ENCODE results near the gene ZNF501. TPM values are rescaled to one million over a fixed set of nuclear protein-coding genes. Genes with fewer than 3 reads are reported as not detected.

Gene ZNF501
- total RNA-seq, 1 donor from 2014 or later = not detected

DNA sequence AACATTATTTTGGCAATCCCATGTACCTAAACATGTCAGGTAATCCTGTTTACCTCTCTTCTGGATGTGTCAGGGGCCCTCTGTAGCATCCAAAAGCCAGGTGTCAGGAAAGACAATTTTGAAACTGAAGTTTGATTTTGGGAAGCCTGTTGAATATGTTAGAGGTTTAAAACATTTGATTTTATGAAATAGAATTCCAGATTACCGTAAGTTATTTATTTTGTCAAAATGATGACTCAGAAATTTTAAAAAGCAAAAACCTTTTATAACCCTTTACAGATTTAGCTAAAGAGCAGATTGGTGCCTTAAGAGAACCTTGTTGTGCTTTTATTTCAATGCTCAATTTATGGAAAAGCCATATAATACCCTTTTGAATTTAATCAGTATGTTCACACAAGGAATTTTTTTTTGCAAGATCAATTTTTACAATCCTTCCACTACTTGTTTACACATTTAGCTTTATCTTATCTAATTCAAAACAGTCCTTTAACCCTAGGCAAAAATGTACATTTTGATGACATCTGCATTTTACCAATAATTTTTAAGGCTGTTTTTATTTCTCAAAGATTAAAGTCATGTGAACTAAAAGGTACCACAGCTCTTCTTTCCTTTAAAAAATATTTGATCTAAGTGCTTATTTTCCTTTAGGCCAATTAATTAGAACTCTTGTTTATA, 42.1 kb downstream of the ZNF501 start:
- Histone ChIP-seq H3K27me3 (no peaks in the 10 kb centered on the region), H3K36me3 (no peaks in the 10 kb centered on the region), H3K27ac (no peak overlapping the region), H3K9me3 (peaks cover 0 to 10% of the 10 kb centered on the region in 2 donors), H3K4me1 (no peaks in the 10 kb centered on the region), H3K4me3 (no peak overlapping the region)
- intact Hi-C loops (cut with DNase I) = no loop called here
- TF ChIP-seq, protein P1, sequence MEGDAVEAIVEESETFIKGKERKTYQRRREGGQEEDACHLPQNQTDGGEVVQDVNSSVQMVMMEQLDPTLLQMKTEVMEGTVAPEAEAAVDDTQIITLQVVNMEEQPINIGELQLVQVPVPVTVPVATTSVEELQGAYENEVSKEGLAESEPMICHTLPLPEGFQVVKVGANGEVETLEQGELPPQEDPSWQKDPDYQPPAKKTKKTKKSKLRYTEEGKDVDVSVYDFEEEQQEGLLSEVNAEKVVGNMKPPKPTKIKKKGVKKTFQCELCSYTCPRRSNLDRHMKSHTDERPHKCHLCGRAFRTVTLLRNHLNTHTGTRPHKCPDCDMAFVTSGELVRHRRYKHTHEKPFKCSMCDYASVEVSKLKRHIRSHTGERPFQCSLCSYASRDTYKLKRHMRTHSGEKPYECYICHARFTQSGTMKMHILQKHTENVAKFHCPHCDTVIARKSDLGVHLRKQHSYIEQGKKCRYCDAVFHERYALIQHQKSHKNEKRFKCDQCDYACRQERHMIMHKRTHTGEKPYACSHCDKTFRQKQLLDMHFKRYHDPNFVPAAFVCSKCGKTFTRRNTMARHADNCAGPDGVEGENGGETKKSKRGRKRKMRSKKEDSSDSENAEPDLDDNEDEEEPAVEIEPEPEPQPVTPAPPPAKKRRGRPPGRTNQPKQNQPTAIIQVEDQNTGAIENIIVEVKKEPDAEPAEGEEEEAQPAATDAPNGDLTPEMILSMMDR (IDR thresholded peaks at IDR 0.05) = no peak
- no peak for DNase-seq (ENCODE audit: low spot score in 2 of 2)

DNA sequence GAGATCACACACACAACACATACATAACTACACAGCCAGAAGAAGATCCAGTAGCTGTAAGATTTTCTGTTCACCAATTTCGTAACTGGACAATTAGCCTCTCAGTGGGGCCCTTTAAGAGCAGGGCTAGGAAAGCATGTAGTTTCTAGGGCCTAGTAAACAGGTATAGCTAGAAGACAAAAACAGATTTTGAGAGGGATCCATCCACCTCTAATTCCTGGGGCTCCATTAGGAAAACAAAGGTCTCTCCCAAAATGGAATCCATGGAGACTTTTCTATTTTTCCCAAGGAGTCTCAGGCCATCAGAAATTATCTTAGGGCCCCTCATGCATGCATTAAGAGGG, 42.6 kb downstream of the ZNF501 start:
- intact Hi-C loops (cut with DNase I) = no loop called here

DNA sequence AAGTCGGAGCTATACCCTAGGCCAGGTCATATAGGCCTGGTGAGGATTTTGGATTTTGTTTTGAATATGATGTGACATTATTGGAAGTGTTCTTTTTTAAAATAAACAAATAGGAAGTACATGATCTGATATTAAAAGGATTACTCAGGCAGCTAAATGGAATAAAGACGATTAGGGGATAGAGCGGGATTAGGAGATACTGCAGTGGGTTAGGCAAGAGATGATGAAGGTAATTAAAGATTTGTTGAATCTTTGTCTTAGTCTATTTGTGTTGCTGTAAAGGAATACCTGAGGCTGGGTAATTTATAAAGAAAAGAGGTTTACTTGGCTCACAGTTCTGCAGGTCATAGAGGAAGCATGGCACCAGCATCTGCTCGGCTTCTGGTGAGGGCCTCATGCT, 53.5 kb downstream of the ZNF501 start:
- TF ChIP-seq, protein P1 (IDR thresholded peaks at IDR 0.05) = no peak

More for the DNA sequence above, 42.6 kb downstream of the ZNF501 start:
- Histone ChIP-seq H3K27me3 (no peaks in the 10 kb centered on the region), H3K27ac (no peak overlapping the region), H3K4me1 (no peaks in the 10 kb centered on the region), H3K9me3 (peaks cover 0 to 10% of the 10 kb centered on the region in 2 donors), H3K36me3 (no peaks in the 10 kb centered on the region), H3K4me3 (no peak overlapping the region)
- no peak for DNase-seq (ENCODE audit: low spot score in 2 of 2)
- TF ChIP-seq, protein P1 (IDR thresholded peaks at IDR 0.05) = no peak

More for the DNA sequence above, 53.5 kb downstream of the ZNF501 start:
- intact Hi-C loops (cut with DNase I) = no loop called here
- no peaks in the 10 kb centered on the region for H3K4me1 ChIP-seq
- H3K36me3 ChIP-seq = no peaks in the 10 kb centered on the region
- H3K4me3 ChIP-seq = no peak overlapping the region
- no peaks in the 10 kb centered on the region for H3K9me3 ChIP-seq
- H3K27ac ChIP-seq = no peak overlapping the region
- no peak for DNase-seq (ENCODE audit: low spot score in 2 of 2)
- H3K27me3 ChIP-seq = no peaks in the 10 kb centered on the region

Other genes starting within 250 kb of the ZNF501 start
- gene ZKSCAN7, start 174.4 kb upstream of the ZNF501 start, total RNA-seq = not detected
- 0.43 TPM for gene ZNF660, start 144.7 kb upstream of the ZNF501 start, total RNA-seq
- gene ZNF197, start 104.6 kb upstream of the ZNF501 start, total RNA-seq = 18.1 TPM
- gene ZNF35, start 80.9 kb upstream of the ZNF501 start, total RNA-seq = 4.8 TPM
- 6.5 TPM for gene ZNF502, start 17.0 kb upstream of the ZNF501 start, total RNA-seq
- gene KIAA1143, start 32.0 kb downstream of the ZNF501 start, total RNA-seq = 12.0 TPM
- gene KIF15, start 32.2 kb downstream of the ZNF501 start, total RNA-seq = 0.64 TPM
- gene TMEM42, start 132.3 kb downstream of the ZNF501 start, total RNA-seq = not detected
- gene TGM4, start 145.0 kb downstream of the ZNF501 start, total RNA-seq = not detected
- 67.8 TPM for gene ZDHHC3, start 246.5 kb downstream of the ZNF501 start, total RNA-seq
- 51.2 TPM for gene EXOSC7, start 246.6 kb downstream of the ZNF501 start, total RNA-seq

Measured in ascending aorta (tissue), 2 donors.